Measurements from ENCODE around the gene GOLGA3. TPM values are rescaled to one million over a fixed set of nuclear protein-coding genes. Genes with fewer than 3 reads are reported as not detected.

GOLGA3 gene
- total RNA-seq, 1 donor from 2014 or later = 50.6 TPM

- Mint-ChIP-seq H3K27ac (ENCODE audit: unreplicated experiment) (no peak overlapping the region), H3K36me3 (ENCODE audit: unreplicated experiment) (peaks cover 5% of the 10 kb centered on the region), H3K4me1 (ENCODE audit: low read depth, unreplicated experiment) (no peaks in the 10 kb centered on the region), H3K9me3 (ENCODE audit: unreplicated experiment) (no peaks in the 10 kb centered on the region), H3K27me3 (ENCODE audit: unreplicated experiment) (peaks cover 1% of the 10 kb centered on the region), H3K4me3 (ENCODE audit: unreplicated experiment) (no peak overlapping the region)
- no peak for TF ChIP-seq CTCF (IDR thresholded peaks at IDR 0.05; ENCODE audit: partially characterized antibody, unreplicated experiment)
- DNase-seq = no peak
Observed at GRCh38 chr12:132748319-132748718, 80.3 kb downstream of the GOLGA3 start.

- Mint-ChIP-seq H3K27me3 (ENCODE audit: unreplicated experiment) (peaks cover 1% of the 10 kb centered on the region), H3K4me1 (ENCODE audit: low read depth, unreplicated experiment) (no peaks in the 10 kb centered on the region), H3K4me3 (ENCODE audit: unreplicated experiment) (no peak overlapping the region), H3K36me3 (ENCODE audit: unreplicated experiment) (peaks cover 5% of the 10 kb centered on the region), H3K9me3 (ENCODE audit: unreplicated experiment) (no peaks in the 10 kb centered on the region), H3K27ac (ENCODE audit: unreplicated experiment) (no peak overlapping the region)
- no peak for DNase-seq
- TF ChIP-seq CTCF (IDR thresholded peaks at IDR 0.05; ENCODE audit: partially characterized antibody, unreplicated experiment) = no peak
Observed at GRCh38 chr12:132747896-132748295, 80.8 kb downstream of the GOLGA3 start.

DNA sequence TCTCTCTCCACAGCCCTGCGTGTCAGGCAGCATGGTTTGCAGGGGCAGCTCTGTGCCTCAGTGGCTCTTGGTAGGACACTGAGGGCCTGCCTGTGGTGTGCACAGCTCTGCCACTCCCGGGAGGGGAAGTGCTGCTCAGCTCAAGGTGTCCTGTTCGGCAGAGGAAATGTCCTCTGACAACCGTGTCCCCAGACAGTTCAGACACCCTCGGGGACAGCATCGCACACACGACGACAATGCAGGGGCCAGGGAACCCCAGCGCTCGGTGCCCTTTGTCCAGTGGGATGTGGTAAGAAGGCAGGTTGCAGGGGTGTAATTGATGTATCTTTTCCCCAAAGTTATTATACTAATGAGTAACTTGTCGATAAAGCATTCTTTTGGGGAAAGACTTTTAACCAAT is 81.3 kb downstream of the GOLGA3 start:
- Mint-ChIP-seq H3K9me3 (ENCODE audit: unreplicated experiment) (no peaks in the 10 kb centered on the region), H3K4me1 (ENCODE audit: low read depth, unreplicated experiment) (no peaks in the 10 kb centered on the region), H3K27me3 (ENCODE audit: unreplicated experiment) (peaks cover 1% of the 10 kb centered on the region), H3K36me3 (ENCODE audit: unreplicated experiment) (peaks cover 5% of the 10 kb centered on the region), H3K4me3 (ENCODE audit: unreplicated experiment) (no peak overlapping the region), H3K27ac (ENCODE audit: unreplicated experiment) (no peak overlapping the region)
- TF ChIP-seq CTCF (IDR thresholded peaks at IDR 0.05; ENCODE audit: partially characterized antibody, unreplicated experiment) = no peak
- DNase-seq = no peak

DNA sequence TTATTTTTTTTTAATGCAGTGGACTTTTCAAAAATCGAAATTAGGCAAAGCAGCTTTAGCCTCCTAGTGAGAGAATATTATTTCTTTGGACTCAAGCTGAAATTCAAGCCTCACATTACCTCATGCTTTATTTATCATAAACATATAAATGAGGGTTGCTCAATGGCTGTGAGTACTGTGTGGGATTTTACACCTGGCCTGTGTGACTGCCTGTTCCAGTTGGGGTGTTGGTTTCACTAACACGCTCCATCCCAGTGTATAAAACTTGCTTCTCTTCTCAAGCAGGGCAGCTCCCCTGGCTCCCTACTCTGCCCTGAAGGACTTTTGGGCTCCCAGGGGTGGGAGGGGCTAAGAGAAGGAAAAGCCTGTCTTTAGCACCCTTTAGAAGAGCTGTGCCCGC is 82.1 kb downstream of the GOLGA3 start:
- TF ChIP-seq CTCF (IDR thresholded peaks at IDR 0.05; ENCODE audit: partially characterized antibody, unreplicated experiment) = no peak
- H3K4me3 Mint-ChIP-seq (ENCODE audit: unreplicated experiment) = no peak overlapping the region

GRCh38 chr12:132743831-132744230 is 84.8 kb downstream of the GOLGA3 start:
- no peak for DNase-seq
- H3K4me3 Mint-ChIP-seq (ENCODE audit: unreplicated experiment) = no peak overlapping the region
- no peak overlapping the region for H3K27ac Mint-ChIP-seq (ENCODE audit: unreplicated experiment)
- H3K27me3 Mint-ChIP-seq (ENCODE audit: unreplicated experiment) = peaks cover 1% of the 10 kb centered on the region
- H3K4me1 Mint-ChIP-seq (ENCODE audit: low read depth, unreplicated experiment) = no peaks in the 10 kb centered on the region
- TF ChIP-seq CTCF (IDR thresholded peaks at IDR 0.05; ENCODE audit: partially characterized antibody, unreplicated experiment) = no peak
- H3K9me3 Mint-ChIP-seq (ENCODE audit: unreplicated experiment) = no peaks in the 10 kb centered on the region
- peaks cover 5% of the 10 kb centered on the region for H3K36me3 Mint-ChIP-seq (ENCODE audit: unreplicated experiment)

More for the DNA sequence above, 82.1 kb downstream of the GOLGA3 start:
- H3K36me3 Mint-ChIP-seq (ENCODE audit: unreplicated experiment) = peaks cover 5% of the 10 kb centered on the region
- no peaks in the 10 kb centered on the region for H3K4me1 Mint-ChIP-seq (ENCODE audit: low read depth, unreplicated experiment)
- no peak overlapping the region for H3K27ac Mint-ChIP-seq (ENCODE audit: unreplicated experiment)
- peaks cover 1% of the 10 kb centered on the region for H3K27me3 Mint-ChIP-seq (ENCODE audit: unreplicated experiment)
- no peaks in the 10 kb centered on the region for H3K9me3 Mint-ChIP-seq (ENCODE audit: unreplicated experiment)
- DNase-seq = no peak

All from glutamatergic neuron (in vitro differentiated cells).